GM18499 (cell line): ENCODE measurements around the gene CCDC195.

Source experiments
- ATAC-seq: cut with Tn5 transposase; IDR thresholded peaks from one replicate; pipeline ENCODE4 v1.9.1; 2021; ENCODE audit warnings: moderate number of reproducible peaks; ENCODE audit not compliant: insufficient read depth, unreplicated experiment

Gene CCDC195, protein sequence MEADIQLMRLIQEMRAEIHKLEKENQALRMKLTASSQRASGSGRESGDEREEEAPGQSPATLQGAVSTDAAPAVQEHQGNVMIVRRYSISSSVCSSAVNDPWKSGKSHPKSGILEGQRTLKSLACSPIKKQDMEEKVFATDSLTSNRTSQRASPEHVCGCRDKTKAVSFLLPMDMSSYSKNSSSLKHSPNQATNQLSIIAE

GRCh38 chr2:224716201-224716600, at the start of gene CCDC195:
CCDC195 (minus strand) TSS chr2:224716365; CDS start chr2:224716365, 0 bp downstream.
- no peak for ATAC-seq

- peak; percentile 69 for ATAC-seq
These were observed 48.5 kb upstream of the CCDC195 start for GRCh38 chr2:224764565-224765236.

DNA sequence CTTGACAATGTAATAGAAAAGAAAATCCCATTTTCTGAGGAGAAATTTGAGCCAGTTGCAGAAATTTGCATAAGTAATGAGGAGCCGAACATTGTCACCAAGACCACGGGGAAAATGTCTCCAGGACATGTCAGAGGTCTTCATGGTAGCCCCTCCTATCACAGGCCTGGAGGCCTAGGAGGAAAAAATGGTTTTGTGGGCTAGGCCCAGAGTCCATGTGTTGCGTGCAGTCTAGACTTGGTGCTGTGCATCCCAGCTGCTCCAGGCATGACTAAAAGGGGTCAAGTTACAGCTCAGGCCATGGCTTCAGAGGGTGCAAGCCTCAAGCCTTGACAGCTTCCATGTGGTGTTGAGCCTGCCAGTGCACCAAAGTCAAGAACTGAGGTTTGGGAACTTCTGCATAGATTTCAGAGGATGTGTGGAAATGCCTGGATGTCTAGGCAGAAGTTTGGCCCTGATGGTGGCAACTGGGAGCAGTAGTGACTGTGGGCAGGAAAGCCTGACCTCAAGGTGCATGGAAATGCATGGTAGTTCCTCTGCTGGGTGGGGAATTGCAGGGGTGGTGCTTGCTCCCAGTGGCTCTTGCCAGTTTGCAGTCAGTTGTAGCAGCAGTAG, 41.9 kb upstream of the CCDC195 start:
- no peak for ATAC-seq

GRCh38 chr2:224753743-224754540, 37.8 kb upstream of the CCDC195 start:
- no peak for ATAC-seq

- ATAC-seq, result no peak
These were observed 36.0 kb upstream of the CCDC195 start for GRCh38 chr2:224751996-224752698.

GRCh38 chr2:224749136-224749535, 33.0 kb upstream of the CCDC195 start:
- ATAC-seq, result no peak

GRCh38 chr2:224747765-224748164, 31.6 kb upstream of the CCDC195 start:
- no peak for ATAC-seq

DNA sequence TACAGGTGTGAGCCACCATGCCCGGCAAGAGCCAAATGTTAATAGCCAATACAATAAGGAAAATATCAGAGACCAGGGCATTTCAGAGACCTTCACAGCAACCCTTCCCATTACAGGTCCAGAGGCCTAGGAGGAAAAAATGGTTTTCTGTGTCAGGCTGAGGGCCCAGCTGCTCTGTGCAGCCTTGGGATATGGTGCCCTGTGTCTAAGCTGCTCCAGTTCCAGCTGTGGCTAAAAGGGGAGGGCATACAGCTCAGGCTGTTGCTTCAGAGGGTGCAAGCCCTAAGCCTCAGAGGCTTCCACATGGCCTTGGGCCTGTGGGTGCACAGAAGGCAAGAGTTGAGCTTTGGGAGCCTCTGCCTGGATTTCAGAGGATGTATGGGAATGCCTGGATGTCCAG, 20.1 kb upstream of the CCDC195 start:
- no peak for ATAC-seq

GRCh38 chr2:224734949-224735348, 18.8 kb upstream of the CCDC195 start:
- no peak for ATAC-seq

DNA sequence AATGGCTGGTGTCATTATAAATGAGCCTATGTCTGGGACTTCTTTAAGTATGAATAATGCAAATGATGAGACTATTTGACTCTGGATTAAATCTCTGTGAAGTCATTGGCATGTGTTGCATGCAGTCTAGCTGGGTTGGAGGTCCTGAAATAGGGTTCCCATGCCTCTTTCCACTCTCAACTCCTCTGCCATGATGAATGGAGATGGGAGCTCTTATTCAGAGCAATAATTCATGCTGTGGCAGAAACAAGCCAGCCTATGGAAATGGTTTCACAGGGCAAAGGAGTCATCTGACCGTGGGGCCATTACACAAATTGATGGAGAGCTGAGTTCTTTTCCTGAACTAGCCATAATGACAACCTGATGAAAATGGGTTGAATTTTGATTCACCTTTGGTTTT, 15.5 kb upstream of the CCDC195 start:
- ATAC-seq, result no peak

GRCh38 chr2:224729435-224729834, 13.3 kb upstream of the CCDC195 start:
- ATAC-seq, result no peak

DNA sequence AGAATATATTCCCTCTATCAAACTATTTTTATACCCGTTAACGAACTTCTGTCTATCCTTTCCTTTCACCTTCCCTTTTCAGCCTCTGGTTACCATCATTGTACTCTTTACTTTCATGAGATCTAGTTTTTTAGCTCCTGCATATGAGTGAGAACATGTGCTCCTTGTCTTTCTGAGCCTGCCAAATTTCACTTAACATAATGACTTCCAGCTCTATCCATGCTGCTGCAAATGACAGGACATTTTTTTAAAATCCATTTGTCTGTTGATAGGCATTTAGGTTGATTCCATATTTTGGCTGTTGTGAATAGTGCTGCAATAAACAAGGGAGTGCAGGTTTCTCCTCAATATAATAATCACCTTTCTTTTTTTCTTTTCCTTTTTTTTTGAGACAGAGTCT, 8.2 kb upstream of the CCDC195 start:
- no peak for ATAC-seq

DNA sequence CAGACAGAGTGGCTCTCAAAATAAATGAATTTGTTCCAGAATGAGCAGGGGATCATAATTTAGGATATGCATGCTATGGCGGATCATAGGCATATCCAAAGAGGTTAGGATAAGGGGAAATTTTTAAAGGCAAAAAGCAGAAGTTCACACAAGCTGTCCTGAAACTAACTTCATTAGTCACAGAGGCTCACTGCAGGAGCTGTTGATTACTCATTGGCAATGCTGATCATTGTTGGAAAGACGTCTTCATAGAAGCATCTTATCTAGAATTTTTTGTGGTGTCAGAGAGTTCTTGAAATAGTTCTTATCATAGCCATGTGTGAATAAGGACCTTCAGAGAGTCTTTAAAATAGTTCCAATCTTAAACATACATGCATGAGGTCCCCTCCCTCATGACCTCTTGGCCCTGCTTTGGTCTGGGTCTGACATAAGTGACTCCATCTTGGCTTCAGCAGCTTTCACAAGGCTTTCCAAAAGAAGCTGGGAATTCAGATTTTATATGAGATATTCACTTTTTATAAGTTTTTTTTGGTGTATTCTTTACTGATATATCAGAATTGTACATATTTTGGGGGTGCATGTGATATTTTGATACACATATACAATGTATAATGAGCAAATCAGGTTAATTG, 7.5 kb upstream of the CCDC195 start:
- peak; percentile 91 for ATAC-seq

GRCh38 chr2:224722770-224723169, 6.6 kb upstream of the CCDC195 start:
- no peak for ATAC-seq

DNA sequence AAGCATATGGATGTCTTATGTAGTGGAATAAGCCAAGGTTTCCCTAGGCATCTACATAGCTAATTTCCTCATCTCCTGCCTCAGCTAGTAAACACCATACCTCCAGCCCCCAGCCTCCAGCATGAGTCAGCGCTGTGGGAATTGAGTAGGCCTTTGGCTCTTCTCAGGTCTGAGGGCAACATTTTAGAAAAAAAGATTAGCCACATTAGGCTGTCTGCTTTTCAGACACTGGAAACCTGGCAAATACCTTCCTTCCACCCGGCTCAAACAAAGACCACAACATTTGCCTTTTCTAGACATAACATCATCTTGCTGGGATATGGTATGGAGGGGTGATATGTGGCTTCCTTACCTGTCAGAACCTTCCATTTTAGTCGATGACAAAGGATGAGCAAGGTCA, 6.1 kb upstream of the CCDC195 start:
- no peak for ATAC-seq

- no peak for ATAC-seq
These were observed 756 bp upstream of the CCDC195 start for GRCh38 chr2:224716921-224717320.

- ATAC-seq, result no peak
These were observed 4.1 kb downstream of the CCDC195 start for GRCh38 chr2:224711859-224712665.

- ATAC-seq, result no peak
These were observed 4.8 kb downstream of the CCDC195 start for GRCh38 chr2:224711381-224711780.

- no peak for ATAC-seq
These were observed 6.9 kb downstream of the CCDC195 start for GRCh38 chr2:224709301-224709700.
